ENCODE measurements around the gene CACNB4.

- TF ChIP-seq EP300 (IDR thresholded peaks at IDR 0.05; ENCODE audit: low read length): no peak
- TF ChIP-seq, protein P1, sequence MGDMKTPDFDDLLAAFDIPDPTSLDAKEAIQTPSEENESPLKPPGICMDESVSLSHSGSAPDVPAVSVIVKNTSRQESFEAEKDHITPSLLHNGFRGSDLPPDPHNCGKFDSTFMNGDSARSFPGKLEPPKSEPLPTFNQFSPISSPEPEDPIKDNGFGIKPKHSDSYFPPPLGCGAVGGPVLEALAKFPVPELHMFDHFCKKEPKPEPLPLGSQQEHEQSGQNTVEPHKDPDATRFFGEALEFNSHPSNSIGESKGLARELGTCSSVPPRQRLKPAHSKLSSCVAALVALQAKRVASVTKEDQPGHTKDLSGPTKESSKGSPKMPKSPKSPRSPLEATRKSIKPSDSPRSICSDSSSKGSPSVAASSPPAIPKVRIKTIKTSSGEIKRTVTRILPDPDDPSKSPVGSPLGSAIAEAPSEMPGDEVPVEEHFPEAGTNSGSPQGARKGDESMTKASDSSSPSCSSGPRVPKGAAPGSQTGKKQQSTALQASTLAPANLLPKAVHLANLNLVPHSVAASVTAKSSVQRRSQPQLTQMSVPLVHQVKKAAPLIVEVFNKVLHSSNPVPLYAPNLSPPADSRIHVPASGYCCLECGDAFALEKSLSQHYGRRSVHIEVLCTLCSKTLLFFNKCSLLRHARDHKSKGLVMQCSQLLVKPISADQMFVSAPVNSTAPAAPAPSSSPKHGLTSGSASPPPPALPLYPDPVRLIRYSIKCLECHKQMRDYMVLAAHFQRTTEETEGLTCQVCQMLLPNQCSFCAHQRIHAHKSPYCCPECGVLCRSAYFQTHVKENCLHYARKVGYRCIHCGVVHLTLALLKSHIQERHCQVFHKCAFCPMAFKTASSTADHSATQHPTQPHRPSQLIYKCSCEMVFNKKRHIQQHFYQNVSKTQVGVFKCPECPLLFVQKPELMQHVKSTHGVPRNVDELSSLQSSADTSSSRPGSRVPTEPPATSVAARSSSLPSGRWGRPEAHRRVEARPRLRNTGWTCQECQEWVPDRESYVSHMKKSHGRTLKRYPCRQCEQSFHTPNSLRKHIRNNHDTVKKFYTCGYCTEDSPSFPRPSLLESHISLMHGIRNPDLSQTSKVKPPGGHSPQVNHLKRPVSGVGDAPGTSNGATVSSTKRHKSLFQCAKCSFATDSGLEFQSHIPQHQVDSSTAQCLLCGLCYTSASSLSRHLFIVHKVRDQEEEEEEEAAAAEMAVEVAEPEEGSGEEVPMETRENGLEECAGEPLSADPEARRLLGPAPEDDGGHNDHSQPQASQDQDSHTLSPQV (IDR thresholded peaks at IDR 0.05): no peak
- no peak for TF ChIP-seq POLR2AphosphoS5 (IDR thresholded peaks at IDR 0.05; ENCODE audit: control insufficient read depth, insufficient read depth, low read depth, low read length)
- no peak for TF ChIP-seq PHF21A (IDR thresholded peaks at IDR 0.05; ENCODE audit: borderline replicate concordance, low read depth)
- no peak for TF ChIP-seq POLR2A (conservative IDR thresholded peaks at IDR 0.05)
- no peak for TF ChIP-seq BRCA1 (IDR thresholded peaks at IDR 0.05)
- TF ChIP-seq BRCA1 (CRISPR knock-in tag; IDR thresholded peaks at IDR 0.05): no peak
- TF ChIP-seq SMC3 (conservative IDR thresholded peaks at IDR 0.05; ENCODE audit: insufficient read depth, low read depth, low read length): no peak
- TF ChIP-seq MBD1 (CRISPR knock-in tag; IDR thresholded peaks at IDR 0.05): no peak
- no peak for TF ChIP-seq CTCF (IDR thresholded peaks at IDR 0.05 in 2 of 3, conservative IDR thresholded peaks at IDR 0.05 in 1 of 3; ENCODE audit: insufficient read depth in 2 of 3, low read depth in 1 of 3, low read length in 3 of 3)
- TF ChIP-seq, protein P2, sequence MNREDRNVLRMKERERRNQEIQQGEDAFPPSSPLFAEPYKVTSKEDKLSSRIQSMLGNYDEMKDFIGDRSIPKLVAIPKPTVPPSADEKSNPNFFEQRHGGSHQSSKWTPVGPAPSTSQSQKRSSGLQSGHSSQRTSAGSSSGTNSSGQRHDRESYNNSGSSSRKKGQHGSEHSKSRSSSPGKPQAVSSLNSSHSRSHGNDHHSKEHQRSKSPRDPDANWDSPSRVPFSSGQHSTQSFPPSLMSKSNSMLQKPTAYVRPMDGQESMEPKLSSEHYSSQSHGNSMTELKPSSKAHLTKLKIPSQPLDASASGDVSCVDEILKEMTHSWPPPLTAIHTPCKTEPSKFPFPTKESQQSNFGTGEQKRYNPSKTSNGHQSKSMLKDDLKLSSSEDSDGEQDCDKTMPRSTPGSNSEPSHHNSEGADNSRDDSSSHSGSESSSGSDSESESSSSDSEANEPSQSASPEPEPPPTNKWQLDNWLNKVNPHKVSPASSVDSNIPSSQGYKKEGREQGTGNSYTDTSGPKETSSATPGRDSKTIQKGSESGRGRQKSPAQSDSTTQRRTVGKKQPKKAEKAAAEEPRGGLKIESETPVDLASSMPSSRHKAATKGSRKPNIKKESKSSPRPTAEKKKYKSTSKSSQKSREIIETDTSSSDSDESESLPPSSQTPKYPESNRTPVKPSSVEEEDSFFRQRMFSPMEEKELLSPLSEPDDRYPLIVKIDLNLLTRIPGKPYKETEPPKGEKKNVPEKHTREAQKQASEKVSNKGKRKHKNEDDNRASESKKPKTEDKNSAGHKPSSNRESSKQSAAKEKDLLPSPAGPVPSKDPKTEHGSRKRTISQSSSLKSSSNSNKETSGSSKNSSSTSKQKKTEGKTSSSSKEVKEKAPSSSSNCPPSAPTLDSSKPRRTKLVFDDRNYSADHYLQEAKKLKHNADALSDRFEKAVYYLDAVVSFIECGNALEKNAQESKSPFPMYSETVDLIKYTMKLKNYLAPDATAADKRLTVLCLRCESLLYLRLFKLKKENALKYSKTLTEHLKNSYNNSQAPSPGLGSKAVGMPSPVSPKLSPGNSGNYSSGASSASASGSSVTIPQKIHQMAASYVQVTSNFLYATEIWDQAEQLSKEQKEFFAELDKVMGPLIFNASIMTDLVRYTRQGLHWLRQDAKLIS (CRISPR knock-in tag; IDR thresholded peaks at IDR 0.05): no peak
- TF ChIP-seq, protein P3, sequence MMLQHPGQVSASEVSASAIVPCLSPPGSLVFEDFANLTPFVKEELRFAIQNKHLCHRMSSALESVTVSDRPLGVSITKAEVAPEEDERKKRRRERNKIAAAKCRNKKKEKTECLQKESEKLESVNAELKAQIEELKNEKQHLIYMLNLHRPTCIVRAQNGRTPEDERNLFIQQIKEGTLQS (IDR thresholded peaks at IDR 0.05): no peak
- TF ChIP-seq, protein P3 (CRISPR knock-in tag; conservative IDR thresholded peaks at IDR 0.05): no peak
- TF ChIP-seq PPARD (CRISPR knock-in tag; IDR thresholded peaks at IDR 0.05): no peak
Observed at GRCh38 chr2:152050915-152051314, 47.9 kb downstream of the CACNB4 start.

All from K562 (cell line).